Osteocyte (in vitro differentiated cells): ENCODE measurements around the gene PALD1. TPM values are rescaled to one million over a fixed set of nuclear protein-coding genes. Genes with fewer than 3 reads are reported as not detected.
A peak's percentile ranks its signal among the peaks of the same experiment; 100 is the strongest.

Source experiments
- DNase-seq: peaks from one replicate; pipeline ENCODE4 v3.0.0; 2021; ENCODE audit warnings: mixed read lengths; ENCODE audit not compliant: unreplicated experiment; ENCODE audit errors: extremely low spot score
- H3K27ac Mint-ChIP-seq: one replicate; pipeline ENCODE4 v1.8.0; 2021; ENCODE audit warnings: mild to moderate bottlenecking, mixed read lengths; ENCODE audit not compliant: unreplicated experiment
- H3K27me3 Mint-ChIP-seq: one replicate; pipeline ENCODE4 v1.8.0; 2021; ENCODE audit warnings: mixed read lengths; ENCODE audit not compliant: unreplicated experiment
- H3K36me3 Mint-ChIP-seq: one replicate; pipeline ENCODE4 v1.8.0; 2021; ENCODE audit warnings: mixed read lengths; ENCODE audit not compliant: unreplicated experiment
- H3K4me1 Mint-ChIP-seq: one replicate; pipeline ENCODE4 v1.8.0; 2021; ENCODE audit warnings: mixed read lengths; ENCODE audit not compliant: unreplicated experiment
- H3K4me3 Mint-ChIP-seq: one replicate; pipeline ENCODE4 v1.8.0; 2021; ENCODE audit warnings: mild to moderate bottlenecking, moderate library complexity, mixed read lengths; ENCODE audit not compliant: unreplicated experiment
- H3K9me3 Mint-ChIP-seq: one replicate; pipeline ENCODE4 v1.8.0; 2021; ENCODE audit warnings: mixed read lengths; ENCODE audit not compliant: unreplicated experiment
- CTCF ChIP-seq: fragments of 200-600 bp; sonication (generic); IDR thresholded peaks from 2 replicates; pipeline ENCODE4 v1.5.0; 2021; ENCODE audit warnings: antibody characterized with exemption, mild to moderate bottlenecking, moderate library complexity
- total RNA-seq: library from RNA; stranded (reverse); gene quantifications from 2 replicates; pipeline ENCODE4 v1.2.1, GENCODE V29; 2021

Gene PALD1
- total RNA-seq, 1 donor from 2014 or later, result 3.1 TPM

GRCh38 chr10:70575486-70575873 lies 96.9 kb downstream of the PALD1 start:
- Mint-ChIP-seq H3K9me3 (no peaks in the 10 kb centered on the region), H3K36me3 (peaks cover 2% of the 10 kb centered on the region), H3K4me3 (no peak overlapping the region), H3K4me1 (peaks cover 26% of the 10 kb centered on the region), H3K27ac (no peak overlapping the region), H3K27me3 (no peaks in the 10 kb centered on the region)
- TF ChIP-seq CTCF, result no peak
- DNase-seq, result no peak

- no peak for TF ChIP-seq CTCF
- Mint-ChIP-seq H3K4me3 (no peak overlapping the region), H3K27me3 (no peaks in the 10 kb centered on the region), H3K27ac (peak overlapping the region; percentile 13), H3K9me3 (no peaks in the 10 kb centered on the region), H3K36me3 (peaks cover 2% of the 10 kb centered on the region), H3K4me1 (peaks cover 26% of the 10 kb centered on the region)
- no peak for DNase-seq
These were observed 97.6 kb downstream of the PALD1 start for GRCh38 chr10:70575874-70576802.

- no peak for TF ChIP-seq CTCF
- no peak for DNase-seq
- Mint-ChIP-seq H3K36me3 (peaks cover 2% of the 10 kb centered on the region), H3K4me1 (peaks cover 26% of the 10 kb centered on the region), H3K9me3 (no peaks in the 10 kb centered on the region), H3K27ac (no peak overlapping the region), H3K27me3 (no peaks in the 10 kb centered on the region), H3K4me3 (no peak overlapping the region)
These were observed 98.4 kb downstream of the PALD1 start for GRCh38 chr10:70576803-70577517.

- no peak for TF ChIP-seq CTCF
- H3K4me3 Mint-ChIP-seq, result no peak overlapping the region
- H3K27ac Mint-ChIP-seq, result no peak overlapping the region
- no peaks in the 10 kb centered on the region for H3K27me3 Mint-ChIP-seq
- peaks cover 26% of the 10 kb centered on the region for H3K4me1 Mint-ChIP-seq
- no peaks in the 10 kb centered on the region for H3K9me3 Mint-ChIP-seq
- DNase-seq, result no peak
- H3K36me3 Mint-ChIP-seq, result no peaks in the 10 kb centered on the region
These were observed 99.9 kb downstream of the PALD1 start for GRCh38 chr10:70578371-70578947.
